Measurements from ENCODE around the gene RPL10. TPM values are rescaled to one million over a fixed set of nuclear protein-coding genes. Genes with fewer than 3 reads are reported as not detected.
A peak's percentile ranks its signal among the peaks of the same experiment; 100 is the strongest.

RPL10 gene
- total RNA-seq, 1 donor from 2014 or later = 2,364 TPM

DNA sequence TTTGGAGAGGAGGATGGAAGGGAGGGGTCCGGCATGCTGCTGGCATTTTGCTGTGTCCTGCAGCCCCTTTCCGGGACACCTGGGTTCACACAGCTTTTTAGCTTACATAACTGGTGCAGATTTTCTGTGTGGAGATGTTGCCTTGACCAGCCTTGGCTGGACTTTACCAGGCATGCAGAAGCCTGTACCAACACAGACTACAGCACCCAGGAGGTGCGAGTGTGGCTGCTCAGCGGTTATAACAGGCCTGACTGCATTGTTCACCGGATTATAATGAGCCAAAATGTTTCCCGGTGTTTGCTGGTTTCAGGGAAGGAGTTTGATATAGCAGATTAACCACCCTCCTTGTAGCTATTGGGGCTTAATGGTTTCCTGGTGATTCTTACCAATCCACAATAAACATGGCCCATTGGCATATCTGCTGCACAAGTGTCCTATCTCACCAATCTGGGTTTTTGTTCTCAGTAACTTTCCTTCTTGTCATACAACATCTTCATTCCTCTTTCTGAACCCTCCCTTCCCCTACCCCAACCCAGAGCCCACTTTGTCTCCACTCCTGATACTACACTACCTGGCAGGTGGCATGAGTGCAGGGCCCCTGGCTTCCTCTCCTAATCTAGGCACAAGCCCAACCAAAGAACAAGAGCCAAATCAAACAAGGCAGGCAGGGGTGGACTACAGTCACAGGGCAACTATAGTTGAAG, 3.9 kb downstream of the RPL10 start:
- Mint-ChIP-seq H3K9me3 (ENCODE audit: low read depth) (peaks cover 11% of the 10 kb centered on the region), H3K4me3 (ENCODE audit: low read depth) (no peak overlapping the region), H3K27me3 (no peaks in the 10 kb centered on the region), H3K4me1 (ENCODE audit: low read depth) (peaks cover 9% of the 10 kb centered on the region), H3K27ac (peak overlapping the region; percentile 17), H3K36me3 (ENCODE audit: insufficient read depth) (peaks cover 15% of the 10 kb centered on the region)
- DNase-seq (ENCODE audit: low spot score, unreplicated experiment) = no peak
- TF ChIP-seq, protein P1, sequence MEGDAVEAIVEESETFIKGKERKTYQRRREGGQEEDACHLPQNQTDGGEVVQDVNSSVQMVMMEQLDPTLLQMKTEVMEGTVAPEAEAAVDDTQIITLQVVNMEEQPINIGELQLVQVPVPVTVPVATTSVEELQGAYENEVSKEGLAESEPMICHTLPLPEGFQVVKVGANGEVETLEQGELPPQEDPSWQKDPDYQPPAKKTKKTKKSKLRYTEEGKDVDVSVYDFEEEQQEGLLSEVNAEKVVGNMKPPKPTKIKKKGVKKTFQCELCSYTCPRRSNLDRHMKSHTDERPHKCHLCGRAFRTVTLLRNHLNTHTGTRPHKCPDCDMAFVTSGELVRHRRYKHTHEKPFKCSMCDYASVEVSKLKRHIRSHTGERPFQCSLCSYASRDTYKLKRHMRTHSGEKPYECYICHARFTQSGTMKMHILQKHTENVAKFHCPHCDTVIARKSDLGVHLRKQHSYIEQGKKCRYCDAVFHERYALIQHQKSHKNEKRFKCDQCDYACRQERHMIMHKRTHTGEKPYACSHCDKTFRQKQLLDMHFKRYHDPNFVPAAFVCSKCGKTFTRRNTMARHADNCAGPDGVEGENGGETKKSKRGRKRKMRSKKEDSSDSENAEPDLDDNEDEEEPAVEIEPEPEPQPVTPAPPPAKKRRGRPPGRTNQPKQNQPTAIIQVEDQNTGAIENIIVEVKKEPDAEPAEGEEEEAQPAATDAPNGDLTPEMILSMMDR (IDR thresholded peaks at IDR 0.05; ENCODE audit: unreplicated experiment) = no peak

DNA sequence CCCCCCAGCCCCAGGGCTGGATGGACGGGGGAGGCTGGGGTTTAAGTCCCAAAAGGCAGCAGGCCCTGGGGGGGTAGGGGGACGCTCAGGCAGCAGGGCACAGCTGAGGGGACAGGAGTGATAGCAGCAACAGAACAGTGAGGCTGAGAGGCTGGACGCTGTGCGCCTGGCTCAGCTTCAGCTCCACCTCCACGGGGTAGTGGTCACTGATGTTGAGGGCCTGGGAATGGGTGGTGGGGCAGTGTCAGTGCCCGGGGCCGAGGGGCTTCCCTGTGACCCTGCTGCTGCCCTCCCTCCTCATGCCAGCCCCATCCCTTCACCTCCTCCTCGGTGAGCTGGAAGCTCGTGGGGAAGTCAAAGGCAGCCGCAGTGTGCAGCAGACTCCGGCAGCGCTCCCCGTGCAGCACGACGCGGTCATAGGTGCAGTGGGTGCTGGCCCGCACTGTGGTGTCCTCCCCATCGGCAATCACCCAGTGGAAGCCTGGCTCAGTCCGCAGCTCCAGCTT, 4.5 kb downstream of the RPL10 start:
- Mint-ChIP-seq H3K9me3 (ENCODE audit: low read depth) (peaks cover 11% of the 10 kb centered on the region), H3K36me3 (ENCODE audit: insufficient read depth) (peaks cover 15% of the 10 kb centered on the region), H3K27ac (peak overlapping the region; percentile 17), H3K27me3 (no peaks in the 10 kb centered on the region), H3K4me3 (ENCODE audit: low read depth) (no peak overlapping the region), H3K4me1 (ENCODE audit: low read depth) (peaks cover 9% of the 10 kb centered on the region)
- TF ChIP-seq, protein P1 (IDR thresholded peaks at IDR 0.05; ENCODE audit: unreplicated experiment) = no peak
- no peak for DNase-seq (ENCODE audit: low spot score, unreplicated experiment)

DNA sequence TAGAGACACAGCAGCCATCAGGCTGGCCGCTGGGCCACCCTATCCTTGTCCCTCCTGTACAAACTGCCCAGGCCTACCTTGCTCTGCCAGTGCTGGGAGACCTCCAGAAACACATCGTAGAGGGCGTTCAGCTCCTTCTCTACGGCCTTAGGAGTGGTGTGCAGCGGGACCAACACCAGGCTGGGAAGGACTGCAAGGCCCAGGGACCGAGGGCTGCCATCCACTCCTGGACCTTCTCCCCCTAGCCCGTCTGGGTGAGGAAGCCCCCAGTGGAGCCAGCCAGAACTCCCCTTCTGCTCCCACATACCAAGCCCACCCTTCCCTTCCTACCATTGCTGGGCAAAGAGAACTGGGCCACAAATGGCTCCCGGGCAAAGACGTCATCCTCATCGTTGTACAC, 5.0 kb downstream of the RPL10 start:
- Mint-ChIP-seq H3K27me3 (no peaks in the 10 kb centered on the region), H3K4me1 (ENCODE audit: low read depth) (peaks cover 9% of the 10 kb centered on the region), H3K36me3 (ENCODE audit: insufficient read depth) (peaks cover 15% of the 10 kb centered on the region), H3K9me3 (ENCODE audit: low read depth) (peaks cover 11% of the 10 kb centered on the region), H3K4me3 (ENCODE audit: low read depth) (no peak overlapping the region), H3K27ac (peak overlapping the region; percentile 45)
- TF ChIP-seq, protein P1 (IDR thresholded peaks at IDR 0.05; ENCODE audit: unreplicated experiment) = no peak
- no peak for DNase-seq (ENCODE audit: low spot score, unreplicated experiment)

DNA sequence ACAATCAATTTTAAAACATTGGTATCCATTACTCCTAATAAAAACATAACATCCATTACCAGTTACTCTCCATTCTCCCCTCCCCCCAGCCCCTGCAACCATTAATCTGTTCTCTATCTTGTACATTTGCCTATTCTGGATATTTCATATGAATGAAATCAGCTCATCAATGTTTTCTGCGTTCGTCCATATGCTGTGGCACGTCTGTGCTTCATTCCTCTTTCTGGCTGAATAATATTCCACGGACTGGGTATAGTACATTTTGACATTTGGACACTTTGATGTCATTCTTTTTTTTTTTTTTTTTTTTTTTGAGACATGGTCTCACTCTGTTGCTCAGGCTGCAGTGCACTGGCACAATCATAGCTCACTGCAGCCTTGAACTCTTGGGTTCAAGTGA, 5.7 kb downstream of the RPL10 start:
- H3K4me3 Mint-ChIP-seq (ENCODE audit: low read depth) = no peak overlapping the region
- peaks cover 11% of the 10 kb centered on the region for H3K9me3 Mint-ChIP-seq (ENCODE audit: low read depth)
- H3K27ac Mint-ChIP-seq = no peak overlapping the region

DNA sequence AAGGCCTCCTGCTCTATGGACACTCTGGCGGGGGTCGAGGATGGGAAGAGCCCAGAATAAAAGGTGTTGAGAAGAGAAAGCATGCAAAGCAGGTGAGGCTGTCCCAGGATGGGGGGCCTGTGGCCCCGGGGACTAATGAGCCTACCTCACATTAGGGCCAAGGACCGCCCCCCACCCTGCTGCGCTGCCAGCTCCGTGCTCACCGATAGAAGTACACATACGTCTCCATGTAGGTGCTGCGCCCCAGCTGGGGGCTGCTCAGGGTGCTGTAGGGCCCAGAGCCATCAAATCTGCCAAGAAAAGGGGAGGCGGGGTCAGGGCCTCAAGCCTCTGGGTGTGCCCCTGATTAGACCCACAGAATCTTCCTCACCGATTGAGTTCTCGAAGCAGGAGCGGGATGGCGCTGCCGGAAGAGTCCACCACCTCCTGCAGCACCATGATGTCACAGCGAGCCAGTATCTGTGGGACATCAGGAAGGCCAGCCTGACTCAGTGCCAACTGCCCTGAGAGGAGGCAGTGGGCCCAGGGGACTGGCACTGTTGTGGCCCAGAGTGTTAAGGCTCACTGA, 6.5 kb downstream of the RPL10 start:
- peaks cover 10% of the 10 kb centered on the region for H3K4me1 Mint-ChIP-seq (ENCODE audit: low read depth)
- no peak overlapping the region for H3K27ac Mint-ChIP-seq
- peaks cover 6% of the 10 kb centered on the region for H3K9me3 Mint-ChIP-seq (ENCODE audit: low read depth)
- no peak for DNase-seq (ENCODE audit: low spot score, unreplicated experiment)
- no peak overlapping the region for H3K4me3 Mint-ChIP-seq (ENCODE audit: low read depth)
- H3K36me3 Mint-ChIP-seq (ENCODE audit: insufficient read depth) = peaks cover 5% of the 10 kb centered on the region
- TF ChIP-seq, protein P1 (IDR thresholded peaks at IDR 0.05; ENCODE audit: unreplicated experiment) = no peak
- H3K27me3 Mint-ChIP-seq = no peaks in the 10 kb centered on the region

More for the DNA sequence above, 5.7 kb downstream of the RPL10 start:
- H3K4me1 Mint-ChIP-seq (ENCODE audit: low read depth) = peaks cover 10% of the 10 kb centered on the region
- peaks cover 14% of the 10 kb centered on the region for H3K36me3 Mint-ChIP-seq (ENCODE audit: insufficient read depth)
- TF ChIP-seq, protein P1 (IDR thresholded peaks at IDR 0.05; ENCODE audit: unreplicated experiment) = no peak
- no peak for DNase-seq (ENCODE audit: low spot score, unreplicated experiment)
- no peaks in the 10 kb centered on the region for H3K27me3 Mint-ChIP-seq

Data from progenitor cell of endocrine pancreas (in vitro differentiated cells).